ENCODE measurements around the gene FOCAD. TPM values are rescaled to one million over a fixed set of nuclear protein-coding genes. Genes with fewer than 3 reads are reported as not detected.

The FOCAD gene
- total RNA-seq, 2 experiments from 2014 or later = 37.3 to 42.8 TPM

- no peak for ATAC-seq
- intact Hi-C loops (cut with micrococcal nuclease) = no loop called here
- Mint-ChIP-seq H3K27me3 (no peaks in the 10 kb centered on the region), H3K4me1 (ENCODE audit: low read depth) (peaks cover 6% of the 10 kb centered on the region), H3K4me3 (no peak overlapping the region), H3K27ac (no peak overlapping the region), H3K9me3 (peaks cover 5% of the 10 kb centered on the region), H3K36me3 (ENCODE audit: low read depth) (peaks cover 16% of the 10 kb centered on the region)
- CTCF ChIA-PET = interaction anchor here (0.8 kb wide), 1 partner anchor 10 kb away, joined by 3 read pairs; no protein-coding TSS in a partner anchor
- POLR2A ChIA-PET = no interaction called here
- no peak for DNase-seq
- no peak for TF ChIP-seq CTCF (IDR thresholded peaks at IDR 0.05)
These were observed 154.2 kb downstream of the FOCAD start for GRCh38 chr9:20838218-20838617.

- ATAC-seq (no peak), DNase-seq (no peak)
- Mint-ChIP-seq H3K36me3 (ENCODE audit: low read depth) (peaks cover 14% of the 10 kb centered on the region), H3K4me3 (no peak overlapping the region), H3K9me3 (peaks cover 5% of the 10 kb centered on the region), H3K27ac (no peak overlapping the region), H3K4me1 (ENCODE audit: low read depth) (peaks cover 3% of the 10 kb centered on the region), H3K27me3 (no peaks in the 10 kb centered on the region)
- intact Hi-C loops (cut with micrococcal nuclease) = no loop called here
- TF ChIP-seq CTCF (IDR thresholded peaks at IDR 0.05) = no peak
- CTCF ChIA-PET = interaction anchor here (0.6 kb wide), 1 partner anchor 9 kb away, joined by 3 read pairs; no protein-coding TSS in a partner anchor
- POLR2A ChIA-PET = interaction anchor here (0.7 kb wide), 1 partner anchor 456 kb away, joined by 3 read pairs; no protein-coding TSS in a partner anchor
These were observed 160.9 kb downstream of the FOCAD start for GRCh38 chr9:20844916-20845315.

- intact Hi-C loops (cut with micrococcal nuclease) = no loop called here
- no peak for TF ChIP-seq CTCF (IDR thresholded peaks at IDR 0.05)
- no peak for DNase-seq
- POLR2A ChIA-PET = no interaction called here
- no peaks in the 10 kb centered on the region for H3K9me3 Mint-ChIP-seq
- no peaks in the 10 kb centered on the region for H3K27me3 Mint-ChIP-seq
- H3K4me3 Mint-ChIP-seq = no peak overlapping the region
- no peaks in the 10 kb centered on the region for H3K36me3 Mint-ChIP-seq (ENCODE audit: low read depth)
- peaks cover 3% of the 10 kb centered on the region for H3K4me1 Mint-ChIP-seq (ENCODE audit: low read depth)
- no peak overlapping the region for H3K27ac Mint-ChIP-seq
- no peak for ATAC-seq
- CTCF ChIA-PET = interaction anchor here (1.2 kb wide), 1 partner anchor 10 kb away, joined by 3 read pairs; no protein-coding TSS in a partner anchor
These were observed 164.4 kb downstream of the FOCAD start for GRCh38 chr9:20848490-20848889.

- no peak for TF ChIP-seq CTCF (IDR thresholded peaks at IDR 0.05)
- Mint-ChIP-seq H3K9me3 (peaks cover 12% of the 10 kb centered on the region), H3K4me3 (no peak overlapping the region), H3K27ac (no peak overlapping the region), H3K27me3 (no peaks in the 10 kb centered on the region), H3K4me1 (ENCODE audit: low read depth) (no peaks in the 10 kb centered on the region), H3K36me3 (ENCODE audit: low read depth) (peaks cover 18% of the 10 kb centered on the region)
- ChIA-PET CTCF (interaction anchor here (0.7 kb wide), 1 partner anchor 9 kb away, joined by 3 read pairs; no protein-coding TSS in a partner anchor), POLR2A (no interaction called here)
- intact Hi-C loops (cut with micrococcal nuclease) = no loop called here
- DNase-seq (no peak), ATAC-seq (no peak)
These were observed 169.8 kb downstream of the FOCAD start for GRCh38 chr9:20853866-20854265.

GRCh38 chr9:20854444-20854843 is 170.4 kb downstream of the FOCAD start:
- no peak for TF ChIP-seq CTCF (IDR thresholded peaks at IDR 0.05)
- H3K4me3 Mint-ChIP-seq = no peak overlapping the region
- ATAC-seq (no peak), DNase-seq (no peak)
- no peaks in the 10 kb centered on the region for H3K4me1 Mint-ChIP-seq (ENCODE audit: low read depth)
- H3K36me3 Mint-ChIP-seq (ENCODE audit: low read depth) = peaks cover 18% of the 10 kb centered on the region
- ChIA-PET CTCF (no interaction called here), POLR2A (no interaction called here)
- peaks cover 12% of the 10 kb centered on the region for H3K9me3 Mint-ChIP-seq
- H3K27ac Mint-ChIP-seq = no peak overlapping the region
- no peaks in the 10 kb centered on the region for H3K27me3 Mint-ChIP-seq
- intact Hi-C loops (cut with micrococcal nuclease) = no loop called here
